Mesendoderm (in vitro differentiated cells): Measurements from ENCODE around the gene IQCE.

Experiments
- DNase-seq: peaks from one replicate; pipeline ENCODE4 v3.0.0; 2013
- H2AK5ac ChIP-seq: 2 replicates; pipeline ENCODE4 v1.6.1; 2013; ENCODE audit warnings: low read length, inconsistent platforms
- H2BK120ac ChIP-seq: 2 replicates; pipeline ENCODE4 v1.6.1; 2013; ENCODE audit warnings: low read depth, mild to moderate bottlenecking, low read length, moderate library complexity, mixed read lengths
- H2BK15ac ChIP-seq: replicated peaks from 2 replicates; pipeline ENCODE4 v1.6.1; 2013; ENCODE audit warnings: low read depth, mild to moderate bottlenecking, moderate library complexity
- H2BK5ac ChIP-seq: 2 replicates; pipeline ENCODE4 v1.6.1; 2013; ENCODE audit warnings: low read length, inconsistent platforms
- H3K18ac ChIP-seq: 2 replicates; pipeline ENCODE4 v1.6.1; 2013; ENCODE audit warnings: mild to moderate bottlenecking, low read length, mixed read lengths
- H3K23ac ChIP-seq: one replicate; pipeline ENCODE4 v1.6.1; 2013; ENCODE audit warnings: low read length
- H3K27ac ChIP-seq: 2 replicates; pipeline ENCODE4 v1.5.1; 2013; ENCODE audit warnings: low read depth, mild to moderate bottlenecking, inconsistent platforms, low read length, moderate library complexity
- H3K27me3 ChIP-seq: 2 replicates; pipeline ENCODE4 v1.6.1; 2013; ENCODE audit warnings: low read length, control low read depth, mild to moderate bottlenecking, inconsistent platforms; ENCODE audit not compliant: insufficient read depth, poor library complexity
- H3K36me3 ChIP-seq: 2 replicates; pipeline ENCODE4 v1.6.1; 2013; ENCODE audit warnings: low read length, inconsistent platforms; ENCODE audit not compliant: control insufficient read depth, insufficient read depth
- H3K4ac ChIP-seq: one replicate; pipeline ENCODE4 v1.6.1; 2013; ENCODE audit warnings: low read depth, mild to moderate bottlenecking, low read length, moderate library complexity
- H3K4me1 ChIP-seq: 2 replicates; pipeline ENCODE4 v1.6.1; 2013; ENCODE audit warnings: low read depth, low read length, inconsistent platforms; ENCODE audit not compliant: control insufficient read depth
- H3K4me2 ChIP-seq: 2 replicates; pipeline ENCODE4 v1.6.1; 2013; ENCODE audit warnings: low read length
- H3K4me3 ChIP-seq: 2 replicates; pipeline ENCODE4 v1.5.1; 2013; ENCODE audit warnings: mild to moderate bottlenecking, low read length
- H3K56ac ChIP-seq: one replicate; pipeline ENCODE4 v1.6.1; 2013; ENCODE audit warnings: low read length
- H3K79me1 ChIP-seq: 2 replicates; pipeline ENCODE4 v1.6.1; 2013; ENCODE audit warnings: low read length, inconsistent platforms
- H3K79me2 ChIP-seq: 2 replicates; pipeline ENCODE4 v1.6.1; 2013; ENCODE audit warnings: mild to moderate bottlenecking, low read length; ENCODE audit not compliant: control insufficient read depth, insufficient read depth
- H3K9ac ChIP-seq: 2 replicates; pipeline ENCODE4 v1.6.1; 2013; ENCODE audit warnings: low read length, inconsistent platforms
- H4K5ac ChIP-seq: one replicate; pipeline ENCODE4 v1.6.1; 2013; ENCODE audit warnings: low read length
- H4K8ac ChIP-seq: one replicate; pipeline ENCODE4 v1.6.1; 2013; ENCODE audit warnings: low read depth, mild to moderate bottlenecking, control low read depth, low read length, moderate library complexity
- WGBS: extraction: QIAGEN DNeasy Blood & Tissue Kit; methylation state at CpG from one replicate; pipeline ENCODE4 v1.1.7; 2013; ENCODE audit warnings: low lambda C conversion rate, missing lambda C conversion rate; ENCODE audit not compliant: insufficient coverage; ENCODE audit errors: extremely low coverage; 5-methylcytosine and 5-hydroxymethylcytosine counted together

The IQCE gene

GRCh38 chr7:2629746-2630681, 71.2 kb downstream of the IQCE start:
- Histone ChIP-seq H3K27me3 (no peaks in the 10 kb centered on the region), H3K4ac (no peak overlapping the region), H3K4me2 (no peak overlapping the region), H3K36me3 (no peaks in the 10 kb centered on the region), H3K4me3 (no peak overlapping the region), H2BK15ac (no peak overlapping the region), H3K27ac (no peak overlapping the region), H2BK5ac (no peak overlapping the region), H3K9ac (no peak overlapping the region), H4K8ac (no peak overlapping the region), H3K23ac (no peak overlapping the region), H3K79me1 (peaks cover 4% of the 10 kb centered on the region), H2AK5ac (no peak overlapping the region), H3K56ac (peak overlapping the region; percentile 64), H4K5ac (no peak overlapping the region), H2BK120ac (no peak overlapping the region), H3K4me1 (peaks cover 2% of the 10 kb centered on the region), H3K79me2 (peaks cover 31% of the 10 kb centered on the region), H3K18ac (no peak overlapping the region)
- DNase-seq: no peak
- WGBS: no CpG with 5 or more reads among the region's 21 CpGs

- Histone ChIP-seq H3K18ac (peak within 1 kb of the TSS; percentile 82), H3K4ac (peak within 1 kb of the TSS; percentile 95), H3K4me2 (peak within 1 kb of the TSS; percentile 97), H3K23ac (peak within 1 kb of the TSS; percentile 94), H2BK5ac (peak within 1 kb of the TSS; percentile 69), H4K5ac (no peak within 1 kb of the TSS), H3K27me3 (no peaks in the 10 kb centered on the region), H3K4me1 (peaks cover 2% of the 10 kb centered on the region), H4K8ac (no peak within 1 kb of the TSS), H3K27ac (peak within 1 kb of the TSS; percentile 88), H3K9ac (peak within 1 kb of the TSS; percentile 96), H3K4me3 (peak within 1 kb of the TSS; percentile 40), H3K36me3 (no peaks in the 10 kb centered on the region), H3K79me2 (peaks cover 52% of the 10 kb centered on the region), H2BK15ac (no peak within 1 kb of the TSS), H3K56ac (peak within 1 kb of the TSS; percentile 91), H3K79me1 (peaks cover 7% of the 10 kb centered on the region), H2AK5ac (peak within 1 kb of the TSS; percentile 82), H2BK120ac (peak within 1 kb of the TSS; percentile 35)
- peak; percentile 48 for DNase-seq
- no CpG with 5 or more reads among the region's 62 CpGs for WGBS
Observed at GRCh38 chr7:2631946-2632732, 73.4 kb downstream of the IQCE start, which contains the start of gene TTYH3. Gene TTYH3, plus strand, starts transcription at chr7:2631986. Its CDS starts 170 bp downstream, at chr7:2632156.

- no peaks in the 10 kb centered on the region for H3K36me3 ChIP-seq
- no peak overlapping the region for H2BK15ac ChIP-seq
- peak overlapping the region; percentile 97 for H3K4me2 ChIP-seq
- H3K9ac ChIP-seq: peak overlapping the region; percentile 96
- peak overlapping the region; percentile 82 for H2AK5ac ChIP-seq
- no peak overlapping the region for H4K8ac ChIP-seq
- WGBS: no CpG with 5 or more reads among the region's 35 CpGs
- peak overlapping the region; percentile 82 for H3K18ac ChIP-seq
- peak overlapping the region; percentile 40 for H3K4me3 ChIP-seq
- peak; percentile 75 for DNase-seq
- H2BK120ac ChIP-seq: no peak overlapping the region
- H3K27ac ChIP-seq: peak overlapping the region; percentile 88
- peak overlapping the region; percentile 43 for H2BK5ac ChIP-seq
- H3K23ac ChIP-seq: peak overlapping the region; percentile 98
- no peak overlapping the region for H4K5ac ChIP-seq
- H3K56ac ChIP-seq: peak overlapping the region; percentile 91
- H3K79me1 ChIP-seq: peaks cover 13% of the 10 kb centered on the region
- peaks cover 2% of the 10 kb centered on the region for H3K4me1 ChIP-seq
- peaks cover 60% of the 10 kb centered on the region for H3K79me2 ChIP-seq
- peak overlapping the region; percentile 95 for H3K4ac ChIP-seq
- H3K27me3 ChIP-seq: no peaks in the 10 kb centered on the region
Observed at GRCh38 chr7:2632733-2633537, 74.2 kb downstream of the IQCE start.

GRCh38 chr7:2633538-2634266, 74.9 kb downstream of the IQCE start:
- peak; percentile 75 for DNase-seq
- no peak overlapping the region for H2BK120ac ChIP-seq

More at GRCh38 chr7:2633538-2634266, 74.9 kb downstream of the IQCE start:
- H2BK15ac ChIP-seq: no peak overlapping the region
- peak overlapping the region; percentile 97 for H3K4me2 ChIP-seq
- H2BK5ac ChIP-seq: peak overlapping the region; percentile 25
- no CpG with 5 or more reads among the region's 22 CpGs for WGBS
- peak overlapping the region; percentile 98 for H3K23ac ChIP-seq
- H3K27me3 ChIP-seq: no peaks in the 10 kb centered on the region
- peaks cover 2% of the 10 kb centered on the region for H3K4me1 ChIP-seq
- peaks cover 67% of the 10 kb centered on the region for H3K79me2 ChIP-seq
- H2AK5ac ChIP-seq: no peak overlapping the region
- H3K9ac ChIP-seq: peak overlapping the region; percentile 96
- H4K5ac ChIP-seq: no peak overlapping the region
- no peak overlapping the region for H3K18ac ChIP-seq
- H3K4ac ChIP-seq: peak overlapping the region; percentile 95
- peaks cover 13% of the 10 kb centered on the region for H3K79me1 ChIP-seq
- peak overlapping the region; percentile 91 for H3K56ac ChIP-seq
- H4K8ac ChIP-seq: no peak overlapping the region
- H3K36me3 ChIP-seq: no peaks in the 10 kb centered on the region
- H3K27ac ChIP-seq: peak overlapping the region; percentile 88
- H3K4me3 ChIP-seq: peak overlapping the region; percentile 40
